Measurements from ENCODE around the gene HBA1.

- TF ChIP-seq CTCF (IDR thresholded peaks at IDR 0.05) (no peak), POLR2A (IDR thresholded peaks at IDR 0.05) (no peak)
These were observed 27.3 kb upstream of the HBA1 start for GRCh38 chr16:149024-149660.

All from Peyer's patch (tissue), 4 donors.